GM12891 (cell line): ENCODE results near the gene RAB3C.

Source experiments
- POLR2A ChIP-seq: IDR thresholded peaks from 2 replicates; pipeline ENCODE4 v1.6.1; 2011; ENCODE audit warnings: low read depth, low read length, control low read depth
- POLR2AphosphoS5 ChIP-seq: IDR thresholded peaks from 2 replicates; pipeline ENCODE4 v1.6.1; 2011; ENCODE audit warnings: low read depth, low read length, control low read depth
- POU2F2 ChIP-seq: IDR thresholded peaks from 2 replicates; pipeline ENCODE4 v1.6.1; 2011; ENCODE audit warnings: low read depth, mild to moderate bottlenecking, control low read depth, low read length, moderate library complexity

- TF ChIP-seq POLR2A (no peak), POLR2AphosphoS5 (no peak), POU2F2 (no peak)
Observed at GRCh38 chr5:58901271-58901670, 318.4 kb downstream of the RAB3C start.
